Measurements from ENCODE around the gene CACNA2D4. TPM values are rescaled to one million over a fixed set of nuclear protein-coding genes. Genes with fewer than 3 reads are reported as not detected.

Gene CACNA2D4
- total RNA-seq, 1 experiment from 2014 or later, result 1.7 TPM

DNA sequence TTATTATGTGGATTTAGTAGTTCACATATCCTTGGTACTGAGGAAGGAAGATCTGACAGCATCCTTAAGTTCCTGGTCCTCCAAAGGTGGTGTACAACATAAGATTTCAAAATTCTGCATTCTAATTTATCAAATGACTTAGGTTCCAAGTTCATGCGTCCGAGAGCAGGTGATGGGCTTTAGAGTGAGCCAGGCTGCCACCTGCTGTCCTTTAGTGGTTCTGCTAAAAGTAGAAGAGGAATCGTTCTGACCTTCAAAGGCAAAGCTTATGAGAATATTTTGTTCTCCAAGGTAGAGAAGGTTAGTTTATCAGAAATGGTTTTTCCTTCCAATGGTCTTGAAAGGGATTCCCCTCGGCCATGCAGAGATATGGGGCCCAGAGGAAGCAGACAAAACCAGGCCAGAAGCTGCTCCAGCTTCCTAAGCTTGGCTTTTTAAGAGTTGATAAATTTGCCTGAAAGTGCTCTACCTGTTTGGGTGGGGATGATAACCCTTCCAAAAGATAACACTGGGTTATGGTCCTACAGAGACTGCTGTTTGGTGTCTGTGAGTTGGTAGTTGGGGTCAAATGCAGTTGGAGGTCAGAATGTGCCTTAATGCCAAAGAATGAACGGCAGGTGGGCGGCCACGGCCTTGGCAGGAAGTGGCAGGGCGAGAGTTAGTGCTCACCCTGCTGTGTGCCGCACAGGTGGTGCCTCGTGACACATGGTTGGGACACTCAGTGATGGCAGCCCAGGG lies 127.2 kb downstream of the CACNA2D4 start:
- H3K9me3 ChIP-seq (ENCODE audit: control insufficient read depth in 1 of 2, insufficient read depth in 1 of 2, low read depth in 1 of 2, low read length in 2 of 2), result no peaks in the 10 kb centered on the region
- no peaks in the 10 kb centered on the region for H3K27me3 ChIP-seq (ENCODE audit: insufficient read depth, low read length)
- H3K4me1 ChIP-seq (ENCODE audit: control insufficient read depth in 1 of 2, insufficient read depth in 2 of 2, low read length in 2 of 2), result peaks cover 3 to 7% of the 10 kb centered on the region in 2 experiments; a peak in 3 of 4 replicates
- POLR2A ChIA-PET, result interaction anchor here (0.8 to 1.3 kb wide), 3 partner anchors 129 to 149 kb away, joined by 3 to 5 read pairs (median 4); no protein-coding TSS in a partner anchor
- no TSS peak for BruUV-seq (replicated peaks)
- H3K4me3 ChIP-seq (replicated peaks in 1 of 2; ENCODE audit: low read depth in 1 of 2, low read length in 2 of 2), result no peak overlapping the region
- no peaks in the 10 kb centered on the region for H4K20me1 ChIP-seq (ENCODE audit: insufficient read depth)
- TF ChIP-seq ZNF274 (IDR thresholded peaks at IDR 0.05; ENCODE audit: low read depth, low read length), result no peak
- no peak for TF ChIP-seq CEBPB (IDR thresholded peaks at IDR 0.05; ENCODE audit: low read depth)
- no peak for TF ChIP-seq ELF1 (IDR thresholded peaks at IDR 0.05; ENCODE audit: borderline replicate concordance, low read depth)
- no peak for TF ChIP-seq CBX3 (IDR thresholded peaks at IDR 0.05; ENCODE audit: low read depth)
- TF ChIP-seq, protein P1, sequence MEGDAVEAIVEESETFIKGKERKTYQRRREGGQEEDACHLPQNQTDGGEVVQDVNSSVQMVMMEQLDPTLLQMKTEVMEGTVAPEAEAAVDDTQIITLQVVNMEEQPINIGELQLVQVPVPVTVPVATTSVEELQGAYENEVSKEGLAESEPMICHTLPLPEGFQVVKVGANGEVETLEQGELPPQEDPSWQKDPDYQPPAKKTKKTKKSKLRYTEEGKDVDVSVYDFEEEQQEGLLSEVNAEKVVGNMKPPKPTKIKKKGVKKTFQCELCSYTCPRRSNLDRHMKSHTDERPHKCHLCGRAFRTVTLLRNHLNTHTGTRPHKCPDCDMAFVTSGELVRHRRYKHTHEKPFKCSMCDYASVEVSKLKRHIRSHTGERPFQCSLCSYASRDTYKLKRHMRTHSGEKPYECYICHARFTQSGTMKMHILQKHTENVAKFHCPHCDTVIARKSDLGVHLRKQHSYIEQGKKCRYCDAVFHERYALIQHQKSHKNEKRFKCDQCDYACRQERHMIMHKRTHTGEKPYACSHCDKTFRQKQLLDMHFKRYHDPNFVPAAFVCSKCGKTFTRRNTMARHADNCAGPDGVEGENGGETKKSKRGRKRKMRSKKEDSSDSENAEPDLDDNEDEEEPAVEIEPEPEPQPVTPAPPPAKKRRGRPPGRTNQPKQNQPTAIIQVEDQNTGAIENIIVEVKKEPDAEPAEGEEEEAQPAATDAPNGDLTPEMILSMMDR (IDR thresholded peaks at IDR 0.05 in 2 of 3, conservative IDR thresholded peaks at IDR 0.05 in 1 of 3; ENCODE audit: borderline replicate concordance in 1 of 3, insufficient read depth in 1 of 3, low read depth in 2 of 3, low read length in 2 of 3), result peak; percentile 75 to 83 (median 83)
- TF ChIP-seq EZH2 (IDR thresholded peaks at IDR 0.05), result no peak
- peak; percentile 91 for TF ChIP-seq RAD21 (IDR thresholded peaks at IDR 0.05; ENCODE audit: low read depth)
- H3K4me2 ChIP-seq (ENCODE audit: low read length), result peak overlapping the region; percentile 3; the same call in 1 of the 2 replicates
- H3K27ac ChIP-seq (ENCODE audit: low read depth, low read length), result no peak overlapping the region
- DNase-seq (ENCODE audit: low read depth, low spot score), result peak; percentile 38
- H2AFZ ChIP-seq (ENCODE audit: low read depth, low read length, poor library complexity, severe bottlenecking), result no peak overlapping the region
- CTCF ChIA-PET, result interaction anchor here (0.6 to 5.6 kb wide), 19 partner anchors 10 to 1221 kb away, joined by 3 to 242 read pairs (median 4); no protein-coding TSS in a partner anchor
- H3K36me3 ChIP-seq (ENCODE audit: control insufficient read depth in 1 of 2, insufficient read depth in 2 of 2, low read length in 2 of 2), result no peaks in the 10 kb centered on the region; a peak in 1 of 4 replicates
- RAD21 ChIA-PET (ENCODE audit: low non-redundant PET in 1 of 2, low total read pairs in 2 of 2, uncharacterized antibody in 2 of 2, unreplicated experiment in 2 of 2), result interaction anchor here (1.3 to 2.6 kb wide), 7 partner anchors 134 to 157 kb away, joined by 3 to 30 read pairs (median 5); no protein-coding TSS in a partner anchor
- intact Hi-C loops (cut with micrococcal nuclease), result loop anchor here (1.0 kb wide), 2 partner anchors 138 to 157 kb away; no protein-coding TSS in a partner anchor
- no peaks in the 10 kb centered on the region for H3K79me2 ChIP-seq (ENCODE audit: insufficient read depth, low read length)
- no peaks in the 10 kb centered on the region for H3K9me2 ChIP-seq (ENCODE audit: insufficient read depth)
- ATAC-seq, result 0 out of 2 replicates have a peak, but pooled peaks have one; percentile 24
- no peak overlapping the region for H3K9ac ChIP-seq (ENCODE audit: low read length)
